ENCODE measurements around the gene AKT2.

Gene AKT2

GRCh38 chr19:40237791-40238190 lies 47.4 kb downstream of the AKT2 start:
- no peak for DNase-seq (ENCODE audit: low read depth in 2 of 2, low spot score in 1 of 2)

DNA sequence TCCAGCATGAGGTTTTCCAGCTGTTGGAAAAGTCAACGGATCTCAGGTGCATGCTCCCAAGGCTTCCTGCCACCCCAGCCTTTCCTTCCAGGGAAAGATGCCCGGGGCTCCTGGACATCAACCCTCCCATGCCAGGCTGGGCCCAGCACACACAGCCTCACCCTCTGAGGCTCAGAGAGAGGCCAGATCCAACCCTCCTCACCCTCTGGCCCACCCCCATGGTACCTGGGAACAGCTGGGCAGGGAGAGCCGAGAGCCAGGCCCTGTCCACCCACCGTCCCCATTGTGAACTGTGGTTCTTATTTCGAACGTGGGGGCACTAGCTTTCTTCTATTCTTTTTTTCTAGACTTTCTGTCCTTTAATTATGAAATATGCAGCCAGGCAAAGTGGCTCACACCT lies 48.8 kb downstream of the AKT2 start:
- no peak for DNase-seq (ENCODE audit: low read depth in 2 of 2, low spot score in 1 of 2)

GRCh38 chr19:40236026-40236355 lies 49.2 kb downstream of the AKT2 start:
- no peak for DNase-seq (ENCODE audit: low read depth in 2 of 2, low spot score in 1 of 2)

- DNase-seq (ENCODE audit: low read depth in 2 of 2, low spot score in 1 of 2): no peak
Measured at GRCh38 chr19:40235238-40236025, 49.7 kb downstream of the AKT2 start.

- DNase-seq (ENCODE audit: low read depth in 2 of 2, low spot score in 1 of 2): no peak
Measured at GRCh38 chr19:40234429-40235237, 50.5 kb downstream of the AKT2 start.

DNA sequence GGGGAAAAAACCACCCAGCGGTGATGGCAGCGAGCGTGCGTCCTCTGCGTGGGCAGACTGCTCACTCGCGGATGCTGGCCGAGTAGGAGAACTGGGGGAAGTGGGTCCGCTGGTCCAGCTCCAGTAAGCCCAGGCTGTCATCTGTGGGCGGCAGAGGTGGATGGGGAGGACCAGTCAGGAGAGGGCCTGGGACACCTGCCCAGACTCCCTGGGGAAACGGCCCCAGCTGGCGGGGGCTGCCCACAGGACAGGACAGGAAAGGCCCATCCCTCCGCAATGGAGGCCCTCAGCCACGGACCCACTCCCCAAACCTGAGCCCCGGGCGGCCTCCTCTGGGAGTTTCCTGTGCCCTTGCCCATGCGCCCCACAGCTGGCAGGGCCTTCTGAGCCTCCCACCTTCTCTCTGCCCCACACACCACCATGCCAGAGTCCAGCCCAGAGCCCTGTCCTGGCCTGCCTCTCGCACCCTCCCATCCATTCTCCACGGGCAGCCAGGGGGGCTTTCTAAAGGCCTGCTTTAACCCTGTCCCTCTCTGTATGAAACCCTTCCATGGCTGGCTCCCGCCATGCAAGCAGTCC lies 51.2 kb downstream of the AKT2 start:
- DNase-seq (ENCODE audit: low read depth in 2 of 2, low spot score in 1 of 2): no peak

DNA sequence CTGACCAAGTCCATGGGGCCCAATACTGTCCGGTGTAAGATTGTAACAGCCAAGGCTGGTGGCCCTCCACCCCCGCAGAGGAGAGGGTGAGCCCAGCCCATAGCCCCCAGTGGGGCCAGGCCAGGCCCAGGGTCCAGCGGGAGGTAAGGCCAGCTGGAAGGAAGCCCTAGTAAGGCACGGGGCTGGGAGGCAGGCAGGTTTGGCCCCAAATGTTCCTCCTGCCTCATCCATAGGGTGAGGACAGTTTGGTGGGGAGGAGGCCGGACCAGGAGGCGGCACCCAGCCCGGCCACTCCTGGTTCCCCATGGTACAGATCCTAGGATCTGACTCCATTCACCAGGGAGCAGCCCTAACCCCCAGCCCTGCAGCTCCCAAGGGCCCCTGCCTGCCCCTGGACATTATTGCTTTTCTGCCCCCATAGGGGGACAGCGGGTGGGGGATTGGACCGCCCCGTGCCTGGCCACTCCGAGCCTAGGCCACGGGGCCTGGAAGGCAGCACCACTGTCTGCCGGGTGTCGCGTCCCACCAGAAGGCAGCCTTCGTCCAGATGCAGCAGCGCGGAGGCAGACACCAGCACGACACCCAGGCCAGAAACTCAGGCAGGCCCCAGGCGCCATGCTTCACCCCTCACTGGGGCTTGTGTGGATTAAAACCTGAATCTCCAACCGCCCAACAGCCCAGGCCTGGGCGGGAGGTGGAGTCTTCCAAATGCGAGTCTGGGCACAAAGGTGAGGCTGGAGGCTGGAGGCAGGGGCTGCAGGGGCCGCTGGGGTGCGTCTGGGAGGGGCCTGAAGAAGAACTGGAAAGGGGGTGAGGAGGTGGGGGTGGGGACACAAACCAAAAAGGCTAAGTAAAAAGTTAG lies 52.0 kb downstream of the AKT2 start:
- no peak for DNase-seq (ENCODE audit: low read depth in 2 of 2, low spot score in 1 of 2)

DNA sequence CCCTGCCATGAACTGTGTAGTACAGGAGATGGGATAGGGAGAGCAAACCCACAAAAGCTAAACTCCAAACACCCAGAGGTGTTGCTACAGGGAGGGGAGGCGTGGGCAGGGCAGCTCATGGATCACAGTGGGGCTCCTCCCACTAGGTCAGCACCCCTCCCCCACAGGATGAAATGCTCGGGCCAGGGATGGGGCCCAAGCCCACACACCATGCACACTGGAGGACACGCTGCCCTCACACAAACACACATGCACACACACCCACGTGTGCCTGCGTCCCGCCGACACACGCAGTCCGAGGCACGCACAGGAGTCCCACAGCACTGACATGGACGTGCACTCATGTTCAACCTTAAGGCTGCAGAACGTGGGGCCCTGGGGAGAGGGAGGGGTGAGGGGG lies 52.7 kb downstream of the AKT2 start:
- no peak for DNase-seq (ENCODE audit: low read depth in 2 of 2, low spot score in 1 of 2)

- no peak for DNase-seq (ENCODE audit: low read depth in 2 of 2, low spot score in 1 of 2)
Measured at GRCh38 chr19:40231544-40232424, 53.4 kb downstream of the AKT2 start.

DNA sequence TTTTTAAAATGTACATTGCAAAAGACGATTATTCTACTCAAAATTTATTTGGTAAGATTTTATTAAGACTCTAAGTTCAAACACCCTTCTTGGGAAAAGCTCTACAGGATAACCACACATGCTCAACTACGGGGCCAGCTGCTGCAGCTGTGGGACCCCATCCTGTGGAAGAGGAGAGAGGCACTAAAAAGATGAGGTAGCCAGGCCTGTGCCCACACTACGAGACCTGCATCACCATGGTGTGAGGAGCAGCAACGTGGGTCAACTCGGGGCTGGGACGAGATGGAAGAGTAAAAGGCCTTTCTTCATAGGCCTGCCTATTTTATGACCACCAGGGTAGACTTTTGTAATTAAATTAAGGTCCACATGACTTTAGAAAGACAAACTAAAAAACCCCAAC lies 54.1 kb downstream of the AKT2 start:
- DNase-seq (ENCODE audit: low read depth in 2 of 2, low spot score in 1 of 2): no peak

DNA sequence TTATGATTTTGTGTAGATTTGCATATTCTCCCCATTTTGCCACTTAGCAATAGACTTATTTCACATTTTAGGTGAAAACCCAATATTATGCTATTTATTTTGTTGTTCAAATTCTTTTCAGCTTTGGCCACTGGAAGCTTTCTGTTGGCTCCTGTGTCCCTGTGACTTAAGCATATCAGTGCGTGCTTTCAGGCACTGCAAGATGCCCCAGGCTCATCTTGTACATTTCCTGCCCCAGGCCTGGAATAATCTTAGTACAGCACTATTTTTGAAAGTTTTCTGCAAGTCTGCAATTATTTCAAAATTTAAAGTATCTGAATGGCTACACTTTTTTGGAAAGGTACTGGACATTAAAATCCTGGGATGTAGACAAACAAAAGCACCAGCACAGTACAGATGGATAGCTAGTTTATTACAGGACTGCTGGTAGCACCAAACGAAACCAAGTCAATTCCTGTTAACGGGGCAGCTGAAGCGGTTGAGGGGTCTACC lies 55.2 kb downstream of the AKT2 start:
- no peak for DNase-seq (ENCODE audit: low read depth in 2 of 2, low spot score in 1 of 2)

DNA sequence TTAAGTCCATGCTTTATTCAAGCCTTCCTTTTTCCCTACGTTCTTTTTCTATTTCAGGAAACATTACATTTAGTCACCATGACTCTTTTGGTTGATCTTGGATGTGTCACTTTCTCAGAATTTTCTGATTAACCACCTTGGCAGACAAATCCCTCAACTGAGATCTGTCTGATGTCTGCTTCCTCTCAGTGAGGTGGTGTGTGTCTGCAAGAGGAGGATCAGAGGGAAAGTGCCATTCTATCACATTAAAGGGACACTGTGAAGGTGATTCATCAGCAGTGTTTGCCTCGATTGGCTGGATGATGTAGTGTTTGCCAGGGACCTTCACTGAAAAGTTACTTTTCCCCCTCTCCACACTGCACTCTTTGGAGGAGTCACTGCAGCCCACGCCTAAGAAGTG lies 55.7 kb downstream of the AKT2 start:
- no peak for DNase-seq (ENCODE audit: low read depth in 2 of 2, low spot score in 1 of 2)

DNA sequence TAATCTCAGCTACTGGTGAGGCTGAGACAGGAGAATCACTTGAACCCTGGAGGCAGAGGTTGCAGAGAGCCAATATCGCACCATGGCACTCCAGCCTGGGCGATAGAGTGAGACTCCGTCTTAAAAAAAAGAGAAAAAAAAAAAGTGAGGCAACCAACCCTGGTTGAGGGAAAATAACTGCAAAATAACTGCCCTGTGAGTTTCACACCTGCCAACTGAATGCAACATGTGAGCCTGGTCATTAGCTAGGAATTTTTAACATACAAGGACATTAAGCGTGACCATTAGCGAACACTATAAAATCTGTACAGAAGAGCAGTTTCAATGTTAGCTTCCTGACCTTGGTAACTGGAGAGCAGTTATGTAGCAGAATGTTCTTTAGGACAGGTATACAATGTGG lies 56.3 kb downstream of the AKT2 start:
- DNase-seq (ENCODE audit: low read depth in 2 of 2, low spot score in 1 of 2): no peak

DNA sequence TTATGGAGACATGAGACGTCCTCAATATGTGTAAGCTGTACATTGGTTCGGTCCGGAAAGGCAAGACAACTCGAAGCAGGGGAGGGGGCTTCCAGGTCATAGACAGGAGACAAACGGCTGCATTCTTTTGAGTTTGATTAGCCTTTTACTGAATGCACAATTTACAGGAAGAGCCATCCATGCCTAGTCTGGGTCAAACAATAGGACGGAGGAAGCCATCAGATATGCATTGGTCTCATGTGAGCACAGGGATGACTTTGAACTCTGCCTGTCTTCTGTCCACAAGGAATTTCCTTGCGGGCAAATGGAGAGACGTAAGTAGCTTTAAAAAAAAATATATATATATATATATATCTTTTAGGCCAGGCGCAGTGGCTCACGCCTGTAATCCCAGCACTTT lies 56.8 kb downstream of the AKT2 start:
- no peak for DNase-seq (ENCODE audit: low read depth in 2 of 2, low spot score in 1 of 2)

DNA sequence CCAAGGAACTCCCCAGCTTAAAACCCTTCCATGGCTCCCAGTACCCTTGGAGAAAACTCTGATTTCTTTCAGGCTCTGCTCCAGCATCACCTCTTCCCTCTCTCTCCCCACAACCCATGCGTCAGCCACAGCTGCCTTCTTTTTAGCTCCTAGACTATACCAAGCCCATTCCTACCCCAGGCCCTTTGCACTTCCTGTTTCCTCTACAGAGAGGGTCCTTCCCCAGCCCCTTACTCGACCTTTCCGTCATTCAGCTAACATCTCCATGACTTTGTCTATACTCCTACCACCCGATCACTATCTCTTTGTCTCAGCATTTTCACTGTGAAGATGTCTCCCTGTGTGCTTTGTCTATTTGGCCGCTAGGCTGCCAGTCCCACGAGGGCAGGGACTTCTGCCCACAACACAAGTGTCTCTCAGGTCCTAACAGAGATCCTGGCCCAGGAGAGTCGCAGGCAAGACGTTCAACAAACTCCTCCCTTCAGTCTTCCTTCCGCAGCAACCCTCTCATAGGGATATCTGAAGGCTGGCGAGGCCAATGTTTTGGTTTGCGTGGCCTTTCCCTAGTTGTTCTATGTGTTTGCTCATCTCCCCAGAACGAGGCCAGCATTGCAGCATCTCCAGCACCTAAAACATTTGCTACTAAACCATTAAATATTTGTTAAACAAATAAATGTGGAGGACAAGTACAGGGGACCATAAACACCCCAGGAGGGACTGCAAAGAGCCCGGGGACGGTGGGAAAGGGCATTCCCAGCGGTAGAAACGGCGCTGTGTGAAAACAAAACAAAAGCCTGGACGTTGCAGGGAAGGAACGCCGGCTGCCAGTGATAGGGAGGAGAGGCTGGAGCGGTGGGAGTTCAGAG lies 59.5 kb downstream of the AKT2 start:
- DNase-seq (ENCODE audit: low read depth in 2 of 2, low spot score in 1 of 2): no peak

- DNase-seq (ENCODE audit: low read depth in 2 of 2, low spot score in 1 of 2): no peak
Measured at GRCh38 chr19:40224342-40225150, 60.6 kb downstream of the AKT2 start.

GRCh38 chr19:40223135-40223822 lies 61.9 kb downstream of the AKT2 start:
- DNase-seq (ENCODE audit: low read depth in 2 of 2, low spot score in 1 of 2): no peak

Measured in stimulated activated CD8-positive, alpha-beta memory T cell treated with anti-CD3 and anti-CD28 coated beads, Interleukin-4, amount 100 ng/mL, for 4 hours (primary cell).